NCI-H446 treated with DMSO at 0.1 percent for 48 hours (cell line): ENCODE results near the gene PMEPA1.
"Not testable (repeated sequence)": the region's sequence is repeated elsewhere in the genome, so short reads cannot be mapped to it uniquely, and the experiment has no call there.

Source experiments
- DNase-seq: peaks from one replicate; lab custom pipeline; 2025; lab: John Stamatoyannopoulos, UW

The PMEPA1 gene

DNA sequence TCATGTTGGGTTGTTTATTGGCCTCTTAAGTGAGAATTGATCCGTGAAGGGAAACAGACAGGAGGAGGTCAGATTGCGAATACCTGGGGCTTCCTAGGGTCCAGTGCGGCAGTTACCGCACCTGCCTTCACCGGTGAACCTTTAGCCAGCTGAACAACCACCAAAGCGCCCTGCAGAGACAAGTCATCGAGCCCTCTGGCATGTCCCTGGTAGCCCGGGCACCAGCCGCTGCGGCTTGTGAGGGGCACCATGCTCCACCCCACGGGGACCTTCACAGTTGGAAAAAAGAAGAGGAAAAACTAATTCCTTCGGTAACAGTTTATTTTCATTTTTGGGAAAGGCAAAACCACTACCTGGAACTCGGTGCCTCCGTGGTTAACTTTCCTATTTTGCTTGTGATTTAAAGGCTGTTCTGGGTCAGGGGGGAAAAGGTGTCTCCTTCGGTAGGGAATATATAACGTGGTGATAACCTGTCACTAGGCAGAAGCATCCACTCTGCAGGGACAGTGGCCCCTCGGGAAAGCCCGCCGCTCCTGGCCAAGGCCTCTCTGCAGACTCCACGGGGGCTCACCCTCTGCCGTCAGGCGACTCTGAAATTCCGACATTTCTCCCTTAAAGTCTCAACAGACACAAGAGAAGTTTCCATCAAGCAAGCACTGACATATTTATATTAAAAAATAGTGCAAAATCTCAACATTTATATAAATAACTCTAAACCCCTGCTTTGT is 58.9 kb downstream of the PMEPA1 start:
- no peak for DNase-seq

DNA sequence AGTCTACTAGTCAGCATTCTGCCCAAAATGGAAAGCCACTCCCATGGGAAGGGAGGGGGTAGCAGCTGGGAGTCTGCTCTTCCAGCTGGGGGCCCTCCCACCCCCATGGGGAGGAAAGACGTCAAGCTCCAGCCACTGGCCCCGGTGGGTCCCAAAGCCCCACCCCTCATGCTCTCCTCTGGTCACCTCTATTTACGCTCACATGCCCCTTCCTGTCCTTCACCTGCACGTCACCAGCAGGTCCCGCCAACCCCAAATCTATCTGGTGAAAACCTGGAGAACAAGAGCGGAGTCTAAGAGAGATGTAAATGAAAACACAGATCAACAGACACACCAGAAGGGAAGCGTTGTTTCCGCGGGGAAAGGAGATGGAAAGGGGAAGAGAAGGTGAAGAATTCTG is 59.5 kb downstream of the PMEPA1 start:
- DNase-seq: no peak

DNA sequence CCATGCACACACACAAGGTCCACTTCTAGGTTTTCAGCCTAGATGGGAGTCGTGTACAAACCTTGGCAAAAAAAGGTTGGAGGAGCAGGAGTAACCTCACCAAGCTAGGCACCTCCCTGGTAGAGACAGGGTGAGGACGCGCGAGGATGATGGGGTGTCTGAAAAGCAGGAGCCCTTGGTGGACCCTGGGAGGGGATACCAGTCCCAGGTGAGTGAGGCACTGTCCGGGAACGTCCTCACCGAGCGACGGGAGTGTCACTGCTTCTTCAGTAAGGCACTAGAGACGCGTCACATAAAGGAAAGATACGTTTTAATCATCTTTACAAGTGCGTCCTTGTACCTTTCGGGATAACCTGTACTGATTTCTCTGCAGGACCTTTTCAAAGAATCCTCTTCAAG is 60.2 kb downstream of the PMEPA1 start:
- DNase-seq: no peak

DNA sequence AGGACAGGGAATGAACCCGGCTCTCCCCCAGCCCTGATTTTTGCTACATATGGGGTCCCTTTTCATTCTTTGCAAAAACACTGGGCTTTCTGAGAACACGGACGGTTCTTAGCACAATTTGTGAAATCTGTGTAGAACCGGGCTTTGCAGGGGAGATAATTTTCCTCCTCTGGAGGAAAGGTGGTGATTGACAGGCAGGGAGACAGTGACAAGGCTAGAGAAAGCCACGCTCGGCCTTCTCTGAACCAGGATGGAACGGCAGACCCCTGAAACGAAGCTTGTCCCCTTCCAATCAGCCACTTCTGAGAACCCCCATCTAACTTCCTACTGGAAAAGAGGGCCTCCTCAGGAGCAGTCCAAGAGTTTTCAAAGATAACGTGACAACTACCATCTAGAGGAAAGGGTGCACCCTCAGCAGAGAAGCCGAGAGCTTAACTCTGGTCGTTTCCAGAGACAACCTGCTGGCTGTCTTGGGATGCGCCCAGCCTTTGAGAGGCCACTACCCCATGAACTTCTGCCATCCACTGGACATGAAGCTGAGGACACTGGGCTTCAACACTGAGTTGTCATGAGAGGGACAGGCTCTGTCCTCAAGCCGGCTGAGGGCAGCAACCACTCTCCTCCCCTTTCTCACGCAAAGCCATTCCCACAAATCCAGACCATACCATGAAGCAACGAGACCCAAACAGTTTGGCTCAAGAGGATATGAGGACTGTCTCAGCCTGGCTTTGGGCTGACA is 60.8 kb downstream of the PMEPA1 start:
- no peak for DNase-seq

DNA sequence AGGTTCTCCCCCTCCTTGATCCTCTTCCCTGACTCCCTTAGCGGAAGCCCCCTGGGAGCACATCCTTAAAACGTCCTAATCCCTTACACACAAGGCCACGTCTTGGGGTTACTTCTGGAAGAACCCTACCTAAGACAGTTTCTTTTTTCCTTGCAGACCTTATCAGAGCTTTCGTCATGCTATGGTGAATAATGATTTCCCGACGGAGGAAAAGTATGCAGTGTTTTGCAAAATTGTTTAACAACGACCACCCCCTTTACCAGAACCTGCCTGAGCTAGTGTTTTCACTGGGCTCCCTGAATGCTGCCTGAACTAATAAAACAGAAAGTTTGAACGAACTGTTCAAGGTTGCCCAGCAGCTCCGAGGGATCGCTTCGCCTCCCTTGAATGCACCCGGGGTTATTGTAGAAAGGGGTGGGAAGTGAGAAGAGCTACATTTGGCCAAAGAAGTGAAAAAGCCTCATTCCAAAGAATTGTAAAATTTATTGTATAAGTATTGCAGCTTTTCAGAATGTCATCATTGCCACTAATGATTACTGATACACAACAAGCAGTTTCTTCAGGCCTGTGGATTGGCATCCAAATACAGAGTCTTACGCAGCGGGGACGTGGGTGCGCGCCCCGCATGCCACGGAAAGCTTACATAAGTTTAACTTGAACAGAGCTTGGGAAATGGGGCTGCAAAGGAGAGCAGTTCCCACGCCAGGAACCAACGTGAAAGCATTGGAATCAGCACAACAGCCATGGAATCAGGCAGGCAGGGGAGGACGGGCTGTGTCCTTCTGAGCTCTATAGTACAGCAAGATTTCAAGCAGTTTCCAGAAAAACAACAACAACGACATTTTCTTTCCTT is 61.7 kb downstream of the PMEPA1 start:
- no peak for DNase-seq

DNA sequence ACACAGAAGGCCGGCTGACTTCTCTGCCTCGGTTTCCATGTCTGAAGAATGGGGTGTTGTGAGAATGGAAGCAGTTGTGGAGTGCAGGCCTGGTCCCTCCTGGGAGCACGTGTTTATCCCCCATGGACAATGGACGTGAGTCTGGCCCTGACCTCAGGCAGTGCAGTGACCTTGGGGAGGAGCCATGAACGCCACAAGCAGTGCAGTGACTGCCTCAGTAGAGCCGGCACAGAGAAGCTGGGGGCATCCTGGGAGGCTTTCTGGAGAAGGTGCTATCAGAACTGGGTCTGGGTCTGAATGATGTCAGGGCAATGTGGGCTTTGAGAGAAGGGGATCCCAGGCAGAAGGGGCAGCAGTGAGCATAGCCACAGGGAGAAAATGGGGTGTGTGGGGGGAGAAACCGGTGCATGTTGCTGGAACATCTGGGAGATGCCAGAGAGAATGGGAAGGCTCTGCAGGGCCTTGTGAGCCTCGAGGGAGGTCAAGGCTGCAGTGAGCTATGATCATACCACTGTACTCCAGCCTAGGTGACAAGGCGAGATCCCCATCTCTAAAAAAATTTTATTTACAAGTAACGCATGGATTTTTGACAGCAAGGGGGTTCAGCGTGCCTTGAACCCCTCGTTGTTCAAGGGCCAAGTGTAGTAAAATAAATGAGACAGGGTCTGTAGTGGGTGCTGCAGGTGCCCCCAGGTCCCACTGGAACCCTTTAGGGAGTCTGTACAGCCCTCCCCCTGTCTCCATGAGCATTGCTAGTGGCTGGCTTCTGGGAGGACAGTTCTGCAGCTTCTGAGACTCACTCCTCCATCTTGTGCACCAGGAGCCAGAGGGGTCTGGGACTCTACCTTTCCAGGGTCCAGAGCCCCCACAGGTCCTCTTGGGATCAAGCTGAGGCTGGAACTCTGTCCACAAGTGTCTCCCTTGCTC is 62.5 kb downstream of the PMEPA1 start:
- DNase-seq: no peak

DNA sequence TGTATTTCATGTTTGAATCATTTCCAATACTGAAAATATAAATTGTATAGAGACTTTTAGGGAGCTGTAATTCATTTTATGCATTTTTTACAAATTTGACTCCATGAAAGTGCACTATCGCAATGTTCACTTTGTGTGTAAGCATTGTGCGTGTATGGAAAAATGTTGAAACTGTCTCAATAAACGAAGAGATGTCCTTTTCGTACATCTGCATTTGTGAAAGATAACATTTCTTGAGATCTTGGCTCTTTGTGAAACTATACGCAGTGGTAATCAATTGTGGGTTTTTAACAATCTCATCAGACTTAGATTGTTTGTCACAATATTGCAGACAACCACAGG is 70.9 kb downstream of the PMEPA1 start:
- DNase-seq: no peak

DNA sequence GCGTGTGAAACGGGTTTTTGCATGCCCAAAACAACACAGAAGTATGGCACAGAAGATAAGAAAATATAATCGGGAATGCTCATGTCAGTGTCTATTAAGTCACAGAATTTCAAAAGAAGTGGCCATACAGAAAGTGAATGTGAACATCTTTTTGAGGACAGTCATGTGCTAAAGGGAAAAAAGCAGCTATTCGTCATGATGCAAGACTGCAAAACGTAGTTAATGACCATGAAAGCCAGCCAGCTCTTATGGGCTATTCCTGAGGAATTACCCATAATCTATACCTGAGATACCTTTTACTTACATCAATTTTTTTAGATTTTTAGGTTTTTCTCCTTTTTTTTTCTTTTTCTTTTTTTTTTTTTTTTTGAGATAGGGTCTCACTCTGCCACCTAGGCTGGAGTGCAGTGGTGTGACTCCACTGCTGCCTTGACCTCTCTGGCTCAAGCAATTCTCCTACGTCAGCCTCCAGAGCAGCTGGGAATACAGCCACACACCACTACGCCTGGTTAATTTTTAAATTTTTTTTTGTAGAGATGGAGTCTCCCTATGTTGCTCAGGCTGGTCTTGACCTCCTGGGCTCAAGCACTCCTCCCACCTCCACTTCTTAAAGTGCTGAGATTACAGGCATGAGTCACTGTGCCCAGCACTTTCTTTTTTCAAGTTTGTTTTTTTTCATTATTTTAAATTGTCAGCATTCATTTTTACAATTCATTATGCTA is 71.5 kb downstream of the PMEPA1 start:
- DNase-seq: no peak

DNA sequence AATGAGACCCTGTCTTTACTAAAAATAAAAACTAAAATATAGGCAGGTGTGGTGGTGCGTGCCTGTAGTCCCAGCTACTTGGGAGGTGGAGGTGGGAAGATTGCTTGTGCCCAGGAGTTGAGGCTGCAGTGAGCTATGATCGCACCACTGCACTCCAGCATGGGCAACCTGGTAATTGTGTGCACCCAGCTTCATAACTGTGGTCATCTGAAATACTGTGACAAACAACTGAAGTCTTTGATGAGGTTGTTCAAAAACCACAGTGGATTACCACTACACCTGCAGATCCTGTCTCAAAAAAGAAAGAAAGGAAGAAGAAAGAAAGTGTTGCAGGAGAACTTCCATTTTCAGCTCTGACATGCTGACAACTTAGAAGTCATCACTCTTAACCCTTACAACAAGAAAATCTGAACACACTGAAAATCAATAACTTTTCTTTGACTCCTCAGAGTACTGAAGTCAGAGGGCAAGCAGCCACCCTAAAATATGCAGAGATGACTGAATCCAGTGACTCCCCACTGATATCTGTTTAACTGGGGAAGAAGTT is 75.8 kb downstream of the PMEPA1 start:
- DNase-seq: no peak

DNA sequence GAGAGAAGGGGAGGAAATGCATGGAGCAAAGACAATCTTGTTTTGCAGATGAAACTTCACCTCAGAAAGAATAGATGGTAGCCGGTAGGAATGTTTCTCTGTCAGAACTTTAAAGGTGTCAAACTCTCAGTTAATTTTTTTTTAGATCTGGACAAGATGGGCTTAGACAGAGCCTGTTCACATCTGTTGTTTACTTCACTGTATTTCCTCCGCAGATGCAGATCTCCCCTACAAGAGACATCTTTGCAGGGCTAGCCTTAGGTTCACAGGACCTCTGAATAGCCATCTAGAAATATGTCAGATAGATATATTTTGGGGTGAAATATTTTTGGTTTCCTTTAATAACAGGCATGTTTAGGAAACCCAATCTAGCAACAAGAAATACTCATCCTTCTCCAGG is 77.5 kb downstream of the PMEPA1 start:
- DNase-seq: no peak

DNA sequence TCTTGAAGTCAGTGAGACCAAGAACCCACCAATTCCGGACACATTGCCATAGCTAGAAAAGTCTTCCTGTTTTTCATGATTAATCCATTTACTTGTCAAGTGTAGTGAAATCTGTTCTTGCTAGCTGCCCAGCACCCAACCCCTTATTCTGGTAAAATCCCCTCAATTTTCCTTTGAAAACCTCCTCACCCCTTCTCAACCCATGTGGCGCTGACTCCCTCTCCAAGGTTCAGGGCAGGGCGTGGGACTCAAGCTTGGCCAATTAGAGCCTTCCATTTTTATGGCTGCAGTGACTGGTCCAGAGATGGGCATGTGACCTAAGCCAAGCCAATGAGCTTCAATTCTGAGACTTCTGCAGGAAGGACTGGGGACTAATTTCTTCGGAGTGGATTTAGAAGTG is 79.8 kb downstream of the PMEPA1 start:
- no peak for DNase-seq

DNA sequence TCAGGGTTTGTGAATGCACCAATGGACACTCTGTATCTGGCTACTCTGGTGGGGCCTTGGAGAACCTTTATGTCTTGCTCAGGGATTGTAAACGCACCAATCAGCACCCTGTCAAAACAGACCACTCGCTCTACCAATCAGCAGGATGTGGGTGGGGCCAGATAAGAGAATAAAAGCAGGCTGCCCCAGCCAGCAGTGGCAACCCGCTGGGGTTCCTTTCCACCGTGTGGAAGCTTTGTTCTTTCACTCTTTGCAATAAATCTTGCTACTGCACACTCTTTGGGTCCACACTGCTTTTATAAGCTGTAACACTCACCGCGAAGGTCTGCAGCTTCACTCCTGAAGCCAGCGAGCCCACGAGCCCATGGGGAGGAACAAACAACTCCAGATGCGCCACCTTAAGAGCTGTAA is 80.3 kb downstream of the PMEPA1 start:
- not testable (repeated sequence) for DNase-seq

DNA sequence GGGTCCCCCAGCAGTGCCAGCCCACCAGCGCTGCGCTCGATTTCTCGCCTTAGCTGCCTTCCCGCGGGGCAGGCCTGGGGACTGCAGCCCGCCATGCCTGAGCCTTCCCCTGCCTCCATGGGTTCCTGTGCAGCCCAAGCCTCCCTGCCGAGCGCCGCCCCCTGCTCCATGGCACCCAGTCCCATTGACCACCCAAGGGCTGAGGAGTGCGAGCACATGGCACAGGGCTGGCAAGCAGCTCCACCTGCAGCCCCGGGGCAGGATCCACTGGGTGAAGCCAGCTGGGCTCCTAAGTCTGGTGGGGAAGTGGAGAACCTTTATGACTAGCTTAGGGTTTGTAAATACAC is 80.9 kb downstream of the PMEPA1 start:
- not testable (repeated sequence) for DNase-seq

DNA sequence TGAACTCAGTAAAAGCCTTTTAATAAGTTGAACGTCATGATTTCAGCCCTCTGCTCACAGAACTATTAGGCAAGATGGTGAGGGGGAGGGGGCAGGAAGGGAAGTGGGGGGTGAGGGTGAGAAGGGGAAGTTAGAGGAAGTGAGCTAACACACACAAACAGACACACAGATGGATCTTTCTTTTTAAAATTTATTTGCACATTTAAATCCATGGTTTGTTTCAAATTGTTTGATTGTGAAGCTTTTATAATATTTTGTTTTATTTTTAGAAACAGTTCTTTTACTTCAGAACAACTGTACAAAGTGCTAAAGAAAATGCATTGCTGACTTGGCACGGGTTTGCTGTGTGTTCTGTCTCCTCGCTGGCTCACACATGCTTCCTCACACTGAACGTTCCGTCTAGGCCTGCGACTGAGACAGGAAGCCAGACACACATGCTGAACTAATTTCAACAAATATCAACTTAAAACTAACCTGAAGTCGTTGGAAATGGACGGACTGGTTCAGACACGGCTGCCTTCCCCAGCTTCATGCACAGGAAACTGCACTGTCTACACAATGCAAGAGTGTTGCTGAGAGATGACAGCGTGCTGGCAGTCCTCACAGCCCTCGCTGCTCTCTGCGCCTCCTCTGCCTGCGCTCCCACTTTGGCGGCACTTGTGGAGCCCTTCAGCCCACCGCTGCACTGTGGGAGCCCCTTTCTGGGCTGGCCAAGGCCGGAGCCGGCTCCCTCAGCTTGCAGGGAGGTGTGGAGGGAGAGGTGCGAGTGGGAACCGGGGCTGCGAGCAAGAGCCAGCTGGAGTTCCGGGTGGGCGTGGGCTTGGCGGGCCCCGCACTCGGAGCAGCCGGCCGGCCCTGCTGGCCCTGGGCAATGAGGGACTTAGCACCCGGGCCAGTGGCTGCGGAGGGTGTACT is 81.5 kb downstream of the PMEPA1 start:
- no peak for DNase-seq

DNA sequence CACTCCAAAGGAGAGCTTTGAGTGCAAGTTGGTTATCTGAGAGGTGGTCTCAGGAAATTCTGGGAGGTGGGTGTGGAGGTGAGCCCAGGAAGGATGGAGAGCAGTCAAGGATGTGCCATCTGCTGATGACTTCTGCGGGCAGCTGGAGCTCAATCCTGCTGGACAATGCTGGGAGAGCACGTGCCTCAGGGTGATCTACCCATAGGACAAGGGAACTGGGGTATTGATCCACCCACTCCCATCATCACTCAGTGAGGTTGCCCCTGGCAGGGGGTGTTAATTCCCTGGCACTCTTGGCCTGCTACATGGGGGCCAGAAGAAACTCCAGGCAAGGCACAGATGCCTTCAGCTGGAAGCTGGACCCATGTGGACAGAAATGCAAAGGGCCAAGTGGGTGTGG is 82.5 kb downstream of the PMEPA1 start:
- no peak for DNase-seq

DNA sequence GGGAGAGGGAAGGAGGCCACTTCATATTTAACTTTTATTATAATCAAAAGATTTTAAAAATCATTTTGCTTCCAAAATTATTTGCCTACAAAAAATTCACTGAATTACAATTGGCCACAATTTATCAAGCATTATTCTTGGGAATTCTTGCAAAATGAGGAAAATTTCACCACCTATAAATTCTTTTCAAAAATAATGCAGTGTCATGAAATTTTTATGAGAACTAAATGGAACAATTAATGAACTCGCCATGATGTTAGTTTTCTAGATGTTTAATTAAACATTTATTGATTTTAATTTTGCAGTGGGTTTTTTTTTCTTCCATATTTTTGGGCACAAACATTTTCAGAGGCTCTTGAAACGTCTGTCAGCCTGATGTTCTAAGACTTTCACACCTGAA is 83.8 kb downstream of the PMEPA1 start:
- DNase-seq: no peak

DNA sequence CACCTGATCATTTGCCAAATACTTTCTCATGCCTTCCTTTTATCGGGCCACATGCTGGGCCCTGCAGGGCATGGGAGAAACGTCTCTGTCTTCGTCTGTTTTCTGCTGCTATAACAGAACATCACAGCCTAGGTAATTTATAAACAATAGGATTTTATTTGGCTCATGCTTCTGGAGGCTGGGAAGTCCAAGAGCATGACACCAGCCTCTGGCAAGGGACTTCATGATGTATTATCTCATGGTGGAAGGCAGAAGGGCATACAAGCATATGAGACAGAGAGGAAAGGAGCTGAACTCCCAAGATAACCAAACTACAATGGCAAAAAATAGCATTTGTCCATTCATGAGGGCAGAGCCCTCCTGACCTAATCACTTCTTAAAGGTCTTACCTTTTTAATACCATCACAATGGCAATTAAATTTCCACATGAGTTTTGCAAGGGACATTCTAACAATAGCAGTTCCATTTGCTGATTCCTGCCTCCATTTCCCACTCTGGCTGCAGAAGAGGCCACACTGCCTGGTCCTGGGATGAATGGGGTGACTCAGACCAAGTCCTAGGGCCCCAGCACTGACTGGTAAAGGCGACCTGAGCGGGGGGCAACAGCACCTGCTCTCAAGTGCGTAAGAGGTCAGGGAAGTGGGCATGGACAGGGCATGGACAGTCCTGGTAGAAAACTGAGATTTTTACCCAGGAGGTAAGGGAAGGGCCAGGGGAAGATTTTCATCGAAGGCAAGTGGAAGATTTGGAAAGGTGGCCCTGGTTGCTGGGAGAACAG is 84.4 kb downstream of the PMEPA1 start:
- DNase-seq: no peak

DNA sequence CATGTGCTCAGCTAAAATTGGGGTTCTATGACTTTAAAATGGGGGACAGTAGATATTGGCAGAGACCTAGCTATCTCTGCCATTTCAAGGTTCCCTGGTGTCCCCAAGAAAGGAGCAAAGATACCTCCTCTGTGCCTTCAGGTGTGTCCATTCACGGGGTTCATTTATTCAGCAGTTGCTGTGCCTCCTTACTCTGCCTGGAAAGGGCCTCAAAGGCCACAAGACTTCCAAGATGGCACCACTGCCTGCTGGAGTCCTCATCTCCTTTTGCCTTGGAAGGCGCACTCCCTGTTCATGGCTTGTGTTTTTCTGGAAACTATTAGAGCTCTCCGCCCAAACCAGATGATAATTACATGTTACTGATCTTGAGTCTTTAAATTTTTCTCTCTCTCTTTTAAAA is 85.7 kb downstream of the PMEPA1 start:
- DNase-seq: no peak
